ENCODE measurements around the gene PIGQ.
A peak's percentile ranks its signal among the peaks of the same experiment; 100 is the strongest.

The PIGQ gene

GRCh38 chr16:556474-557173, 13.1 kb upstream of the PIGQ start:
- no peak for DNase-seq

GRCh38 chr16:557463-558297, 12.1 kb upstream of the PIGQ start:
- no peak for DNase-seq

GRCh38 chr16:558298-559020, 11.3 kb upstream of the PIGQ start:
- DNase-seq, result no peak

- DNase-seq, result no peak
Measured at GRCh38 chr16:559021-559380, 10.8 kb upstream of the PIGQ start.

GRCh38 chr16:559411-560203, 10.2 kb upstream of the PIGQ start:
- no peak for DNase-seq

- DNase-seq, result no peak
Measured at GRCh38 chr16:560204-560700, 9.5 kb upstream of the PIGQ start, which contains the start of gene PRR35. Gene PRR35 (plus strand): TSS chr16:560394. CDS start chr16:563295, 2,901 bp downstream.

GRCh38 chr16:560701-561412, 8.9 kb upstream of the PIGQ start:
- DNase-seq, result no peak

- no peak for DNase-seq
Measured at GRCh38 chr16:561413-561794, 8.4 kb upstream of the PIGQ start.

GRCh38 chr16:561957-562938, 7.5 kb upstream of the PIGQ start:
- DNase-seq, result no peak

GRCh38 chr16:563072-563644, 6.6 kb upstream of the PIGQ start:
- no peak for DNase-seq

- no peak for DNase-seq
Measured at GRCh38 chr16:564690-565418, 4.9 kb upstream of the PIGQ start.

- no peak for DNase-seq
Measured at GRCh38 chr16:565419-566330, 4.1 kb upstream of the PIGQ start.

- DNase-seq, result peak; percentile 50
Measured at GRCh38 chr16:566475-567372, 3.0 kb upstream of the PIGQ start, which contains the start of gene NHLRC4. Gene NHLRC4 (plus strand): TSS chr16:567005. CDS start chr16:568048, 1,043 bp downstream.

GRCh38 chr16:567373-568256, 2.2 kb upstream of the PIGQ start:
- DNase-seq, result no peak

GRCh38 chr16:568401-569258, 1.1 kb upstream of the PIGQ start:
- DNase-seq, result no peak

Measured in CD4-positive, alpha-beta T cell treated with Interferon gamma for 1 hour (primary cell).